Kidney glomerular epithelial cell (primary cell): Measurements from ENCODE around the gene DCC.
"Not testable (repeated sequence)": the region's sequence is repeated elsewhere in the genome, so short reads cannot be mapped to it uniquely, and the experiment has no call there.

Experiments used
- DNase-seq: peaks from one replicate; lab custom pipeline; 2025; lab: John Stamatoyannopoulos, UW

The DCC gene

DNA sequence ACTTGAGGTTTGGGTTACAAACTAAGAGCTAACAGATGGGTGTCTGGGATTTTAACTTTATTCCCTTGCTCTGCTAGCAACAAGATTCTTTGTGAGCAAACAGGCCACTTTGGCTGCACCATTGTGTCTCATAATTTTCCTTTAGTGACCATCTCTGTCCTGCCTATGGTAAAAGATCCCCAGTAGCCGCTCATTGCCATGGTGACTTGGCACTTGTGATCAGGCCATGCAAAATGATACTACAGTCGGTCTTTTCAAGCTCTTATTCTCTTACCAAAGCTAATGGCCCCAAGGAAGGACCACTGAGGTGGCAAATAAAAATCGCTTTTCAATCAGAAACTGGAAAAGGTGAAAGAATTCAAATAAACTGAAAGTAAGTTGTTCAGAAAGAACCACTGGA, 1047.6 kb downstream of the DCC start:
- no peak for DNase-seq

- no peak for DNase-seq
These were observed 1062.7 kb downstream of the DCC start for GRCh38 chr18:53402670-53403069.

DNA sequence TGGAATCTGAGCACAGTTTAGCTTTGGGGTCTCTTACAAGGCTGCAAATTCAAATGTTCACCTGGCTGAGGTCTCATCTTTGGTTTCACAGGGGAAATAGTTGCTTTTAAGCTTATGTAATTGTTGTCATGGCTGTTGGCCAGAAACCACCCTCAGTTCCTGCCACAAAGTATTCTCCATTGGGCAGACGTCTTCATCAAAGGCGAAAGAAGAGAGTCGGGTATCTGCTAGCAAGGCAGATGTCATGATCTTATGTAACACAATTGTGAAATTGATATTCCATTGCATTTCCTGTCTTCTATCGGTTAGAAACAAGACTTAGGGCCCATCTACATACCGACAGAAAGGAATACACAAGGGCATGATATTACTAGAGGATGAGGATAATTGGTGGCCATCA, 1068.3 kb downstream of the DCC start:
- no peak for DNase-seq

- no peak for DNase-seq
These were observed 1071.5 kb downstream of the DCC start for GRCh38 chr18:53411511-53411910.

DNA sequence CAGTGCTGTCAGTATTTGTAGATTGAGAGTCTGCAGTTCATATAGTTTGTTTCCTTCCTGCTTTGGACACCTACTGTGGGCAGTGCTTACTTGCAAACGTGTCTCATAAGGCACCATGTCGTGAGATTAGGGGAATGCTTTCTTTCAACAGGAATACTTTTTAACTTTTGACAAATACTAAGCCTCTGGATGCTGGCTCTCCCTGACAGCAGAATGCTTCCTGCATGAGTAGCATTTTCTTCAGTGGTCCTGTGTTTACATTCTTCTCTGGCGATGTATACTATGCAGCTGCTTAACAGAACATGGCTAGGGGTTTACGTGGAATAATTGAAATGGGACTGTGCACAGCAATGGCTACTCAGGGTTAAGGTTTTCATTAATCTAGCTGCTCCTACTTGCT, 1077.0 kb downstream of the DCC start:
- no peak for DNase-seq

- no peak for DNase-seq
These were observed 1081.9 kb downstream of the DCC start for GRCh38 chr18:53421869-53422268.

- no peak for DNase-seq
These were observed 1082.9 kb downstream of the DCC start for GRCh38 chr18:53422896-53423295.

DNA sequence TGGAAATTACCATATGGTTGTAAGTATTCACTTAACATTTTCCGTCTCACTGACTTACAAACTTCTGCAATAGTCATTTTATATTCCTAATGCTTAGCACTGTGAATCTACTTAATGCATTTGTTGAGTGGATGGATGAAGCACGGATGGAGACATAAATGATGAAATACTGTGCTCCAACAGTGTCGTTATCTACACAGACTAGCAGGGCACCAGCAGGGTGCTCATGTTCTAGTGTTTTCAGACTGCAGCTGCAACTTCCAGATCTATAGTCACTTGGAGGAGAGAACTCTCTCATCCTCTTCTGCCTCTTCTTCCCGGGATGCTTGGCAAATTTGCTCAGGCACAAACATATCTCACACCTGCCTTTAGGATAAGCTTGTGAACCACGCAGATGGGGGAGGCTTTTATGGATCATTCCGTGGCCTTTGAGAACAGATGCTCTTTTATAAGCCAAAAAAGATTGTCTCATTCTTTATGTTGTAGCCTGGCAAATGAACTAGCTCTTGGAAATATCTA, 1086.7 kb downstream of the DCC start:
- DNase-seq, result no peak

- DNase-seq, result no peak
These were observed 1101.9 kb downstream of the DCC start for GRCh38 chr18:53441761-53442414.

DNA sequence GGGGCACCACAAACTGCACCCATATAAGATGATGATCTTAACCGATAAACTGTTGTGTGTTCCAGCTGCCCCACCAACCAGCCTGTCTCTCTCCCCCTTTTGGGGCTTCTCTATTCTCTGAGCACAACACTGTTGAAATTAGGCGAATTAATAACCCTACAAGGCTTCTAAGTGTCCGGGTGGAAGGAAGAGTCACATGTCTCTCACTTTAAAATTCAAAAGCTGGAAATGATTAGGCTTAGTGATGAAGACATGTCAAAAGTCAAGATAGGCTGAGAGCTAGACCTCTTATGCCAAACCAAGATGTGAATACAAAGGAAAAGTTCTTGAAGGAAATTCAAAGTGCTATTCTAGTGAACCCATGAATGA, 1102.4 kb downstream of the DCC start:
- DNase-seq, result no peak

- no peak for DNase-seq
These were observed 1103.3 kb downstream of the DCC start for GRCh38 chr18:53443336-53443735.

DNA sequence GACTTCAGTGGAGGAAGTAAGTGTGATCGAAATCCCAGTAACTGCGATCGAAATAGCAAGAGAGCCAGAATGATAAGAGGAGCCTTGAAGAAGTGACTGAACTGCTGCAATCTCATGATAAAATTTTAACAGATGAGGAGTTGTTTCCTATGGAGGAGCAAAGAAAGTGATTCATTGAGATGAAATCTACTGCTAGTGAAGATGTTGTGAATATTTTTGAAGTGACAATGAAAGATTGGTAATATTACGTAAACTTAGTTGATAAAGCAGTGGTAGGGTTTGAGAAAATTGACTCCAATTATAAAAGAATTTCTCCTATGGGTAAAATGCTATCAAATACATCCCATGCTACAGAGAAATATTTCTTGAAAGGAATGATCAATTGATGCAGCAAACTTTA, 1103.8 kb downstream of the DCC start:
- no peak for DNase-seq

GRCh38 chr18:53451902-53452301, 1111.9 kb downstream of the DCC start:
- no peak for DNase-seq

DNA sequence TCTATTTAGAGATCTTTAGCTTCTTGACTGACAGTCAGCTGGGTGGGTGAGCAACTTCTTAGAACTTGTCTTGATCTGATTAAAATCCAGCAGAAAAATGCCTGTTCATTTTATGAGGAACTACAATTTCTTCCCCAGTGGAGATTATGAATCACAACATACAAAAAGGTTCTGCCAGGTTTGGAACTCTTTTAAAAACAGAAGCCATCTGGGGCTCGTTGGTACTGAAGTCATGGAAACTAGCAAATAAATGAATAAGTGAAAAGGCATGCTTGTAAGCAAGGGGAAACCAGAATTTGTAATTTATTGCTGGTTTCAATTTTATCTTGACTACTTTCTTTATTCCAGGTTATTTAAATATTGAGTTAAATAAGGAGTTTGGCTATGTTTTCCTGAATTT, 1117.1 kb downstream of the DCC start:
- DNase-seq, result peak; percentile 10

- no peak for DNase-seq
These were observed 1118.3 kb downstream of the DCC start for GRCh38 chr18:53458268-53458667.

GRCh38 chr18:53458944-53459580, 1119.1 kb downstream of the DCC start:
- DNase-seq, result no peak

GRCh38 chr18:53467756-53468155, 1127.8 kb downstream of the DCC start:
- no peak for DNase-seq

DNA sequence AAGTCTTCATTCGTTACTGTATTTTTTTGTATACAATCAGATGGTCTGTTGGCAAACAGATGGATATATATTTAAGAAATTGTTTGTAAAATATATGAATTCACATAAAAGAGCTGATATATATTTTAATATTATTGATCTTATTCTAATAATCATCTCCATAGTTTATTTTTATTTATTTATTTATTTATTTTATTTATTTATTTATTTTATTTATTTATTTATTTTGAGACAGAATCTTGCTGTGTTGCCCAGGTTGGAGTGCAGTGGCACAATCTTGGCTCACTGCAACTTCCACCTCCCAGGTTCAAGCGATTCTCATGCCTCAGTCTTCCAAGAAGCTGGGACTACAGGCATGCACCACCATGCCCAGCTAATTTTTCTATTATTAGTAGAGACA, 1128.2 kb downstream of the DCC start:
- DNase-seq, result not testable (repeated sequence)

DNA sequence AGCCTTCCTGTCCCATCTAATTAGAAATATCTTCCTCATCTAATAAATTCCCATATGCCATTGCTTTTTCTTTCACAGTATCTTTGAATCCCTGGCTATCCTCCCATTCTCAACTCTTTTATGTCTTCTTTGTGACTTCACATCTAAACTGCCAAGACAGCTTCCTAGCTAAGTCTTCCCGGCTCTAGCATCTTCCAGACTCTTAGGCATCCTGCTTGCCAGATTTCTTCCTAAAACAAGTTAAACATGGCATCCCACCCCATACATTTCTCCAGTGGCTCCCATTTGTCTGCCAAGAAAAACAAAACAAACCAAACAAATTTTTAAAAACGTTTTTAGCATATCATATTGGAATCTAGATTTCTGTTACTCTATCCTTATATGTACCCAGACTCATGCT, 1132.5 kb downstream of the DCC start:
- DNase-seq, result no peak

DNA sequence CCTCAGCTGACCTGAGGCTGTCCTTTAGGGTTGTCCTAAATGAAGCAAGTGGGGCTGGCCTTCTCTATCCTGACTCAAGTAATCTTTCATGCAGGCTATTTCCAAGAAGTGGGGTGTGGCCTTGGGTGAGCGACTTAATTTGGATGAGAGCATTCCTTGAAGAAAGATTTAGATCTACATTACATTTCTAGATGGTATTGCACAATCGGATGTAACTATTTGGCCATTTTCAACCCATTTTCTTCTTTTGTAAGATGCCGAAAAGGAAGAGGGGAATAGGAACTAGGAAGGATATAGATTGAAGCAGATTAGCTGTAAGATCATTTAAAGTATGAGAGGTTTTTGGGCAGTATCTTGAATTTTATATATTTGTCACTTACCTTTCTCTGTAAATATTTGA, 1138.2 kb downstream of the DCC start:
- DNase-seq, result no peak

DNA sequence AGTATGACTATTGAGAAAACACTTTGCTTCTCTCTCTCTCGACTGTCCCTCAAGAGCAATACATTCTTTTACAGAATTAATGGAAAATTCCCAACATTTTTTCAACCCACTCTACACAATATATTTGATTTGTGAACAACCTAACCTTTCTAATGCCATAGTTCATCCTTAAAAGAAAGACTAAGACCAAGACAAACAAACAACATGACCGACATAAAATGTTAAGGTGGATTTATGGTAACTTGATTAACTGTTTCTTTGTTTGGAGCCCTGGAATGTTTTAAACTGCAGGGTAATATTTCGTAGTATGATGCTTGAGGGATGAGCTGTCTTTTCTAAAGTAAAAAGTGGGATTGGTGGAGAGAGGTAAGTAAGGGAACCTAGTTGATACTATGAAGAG, 1146.3 kb downstream of the DCC start:
- no peak for DNase-seq

- peak; percentile 83 for DNase-seq
These were observed 1149.3 kb downstream of the DCC start for GRCh38 chr18:53489266-53489665.

GRCh38 chr18:53490019-53490418, 1150.0 kb downstream of the DCC start:
- DNase-seq, result no peak

DNA sequence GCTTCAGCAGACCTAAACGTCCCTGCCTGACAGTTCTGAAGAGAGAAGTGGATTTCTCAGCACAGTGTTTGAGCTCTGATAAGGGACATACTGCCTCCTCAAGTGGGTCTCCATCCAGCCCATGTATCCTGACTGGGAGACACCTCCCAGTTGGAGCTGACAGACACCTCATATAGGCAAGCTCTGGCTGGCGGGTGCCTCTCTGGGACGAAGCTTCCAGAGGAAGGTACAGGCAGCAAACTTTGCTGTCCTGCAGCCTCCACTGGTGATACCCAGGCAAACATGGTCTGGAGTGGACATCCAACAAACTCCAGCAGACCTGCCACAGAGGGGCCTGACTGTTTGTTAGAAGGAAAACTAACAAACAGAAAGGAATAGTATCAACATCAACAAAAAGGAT, 1156.0 kb downstream of the DCC start:
- DNase-seq, result no peak
